OCI-LY1 (cell line): ENCODE data around the gene COA3.

Experiments
- CTCF ChIP-seq: fragments of 200-600 bp; sonication (generic), shearing (Covaris generic); IDR thresholded peaks from 2 replicates; pipeline ENCODE4 v1.5.1; 2017; ENCODE audit warnings: mild to moderate bottlenecking, antibody characterized with exemption, low read length, moderate library complexity, mixed read lengths
- EZH2 ChIP-seq: fragments of 200-600 bp; sonication (generic), shearing (Covaris generic); IDR thresholded peaks from 2 replicates; pipeline ENCODE4 v1.8.0; 2017; ENCODE audit warnings: borderline replicate concordance, mixed run types, mild to moderate bottlenecking, antibody characterized with exemption, low read length, moderate library complexity, mixed read lengths

GRCh38 chr17:42817866-42818265 is 19.4 kb upstream of the COA3 start:
- TF ChIP-seq CTCF (no peak), EZH2 (no peak)
